Natural killer cell (primary cell): ENCODE data around the gene FERMT3. TPM values are rescaled to one million over a fixed set of nuclear protein-coding genes. Genes with fewer than 3 reads are reported as not detected.

Source experiments
- ATAC-seq, 3 donors: fragments of 150-1000 bp in 2 of 3; fragments of 200-7000 bp in 1 of 3; cut with Tn5 transposase; 1 replicate in 1 of 3; 2 replicates in 2 of 3; pipeline ENCODE4 v1.10.0; 2021; ENCODE audit warnings: mild to moderate bottlenecking in 2 of 3, moderate library complexity in 2 of 3
- DNase-seq, 2 donors: peaks; one replicate each; pipeline versions ENCODE4 v3.0.0 to v3.0.0-alpha.2; 2013 to 2021; ENCODE audit warnings: mixed read lengths in 1 of 2
- H3K27ac ChIP-seq: one replicate; pipeline ENCODE4 v1.5.1; 2013; ENCODE audit warnings: mild to moderate bottlenecking, low read length
- H3K27me3 ChIP-seq: one replicate; pipeline ENCODE4 v1.6.1; 2013; ENCODE audit warnings: low read length; ENCODE audit not compliant: control insufficient read depth, insufficient read depth
- H3K36me3 ChIP-seq: one replicate; pipeline ENCODE4 v1.6.1; 2013; ENCODE audit warnings: low read length; ENCODE audit not compliant: control insufficient read depth, insufficient read depth
- H3K4me1 ChIP-seq: one replicate; pipeline ENCODE4 v1.6.1; 2013; ENCODE audit warnings: low read length; ENCODE audit not compliant: control insufficient read depth, insufficient read depth
- H3K4me3 ChIP-seq: one replicate; pipeline ENCODE4 v1.5.1; 2013; ENCODE audit warnings: low read length
- H3K9me3 ChIP-seq: one replicate; pipeline ENCODE4 v1.6.1; 2013; ENCODE audit warnings: low read length; ENCODE audit not compliant: control insufficient read depth, insufficient read depth
- H3K27ac Mint-ChIP-seq, 2 donors: one replicate each; pipeline ENCODE4 v1.8.0; 2022; ENCODE audit warnings: mild to moderate bottlenecking in 2 of 2, mixed read lengths in 2 of 2, moderate library complexity in 1 of 2
- H3K27me3 Mint-ChIP-seq, 2 donors: one replicate each; pipeline ENCODE4 v1.8.0; 2022; ENCODE audit warnings: low read depth in 2 of 2, mixed read lengths in 2 of 2
- H3K36me3 Mint-ChIP-seq: one replicate; pipeline ENCODE4 v1.8.0; 2022; ENCODE audit warnings: mixed read lengths
- H3K4me1 Mint-ChIP-seq, 2 donors: one replicate each; pipeline ENCODE4 v1.8.0; 2022; ENCODE audit warnings: mixed read lengths in 2 of 2
- H3K4me3 Mint-ChIP-seq: one replicate; pipeline ENCODE4 v1.8.0; 2022; ENCODE audit warnings: mild to moderate bottlenecking, moderate library complexity, mixed read lengths
- H3K9me3 Mint-ChIP-seq, 2 donors: one replicate each; pipeline ENCODE4 v1.8.0; 2022; ENCODE audit warnings: mixed read lengths in 2 of 2
- CTCF ChIP-seq: fragments of 200-600 bp; IDR thresholded peaks from one replicate; pipeline ENCODE4 v1.8.0; 2022; ENCODE audit warnings: antibody characterized with exemption
- WGBS: methylation state at CpG from one replicate; pipeline ENCODE4 v1.1.7; 2013; ENCODE audit warnings: missing lambda C conversion rate; ENCODE audit not compliant: insufficient coverage; 5-methylcytosine and 5-hydroxymethylcytosine counted together
- intact Hi-C: fragments of 100-400 bp; cut with micrococcal nuclease; formaldehyde crosslinking; loops from one replicate; pipeline ENCODE4 v1.14.2; 2022
- total RNA-seq, 4 donors: library from RNA; stranded (reverse); fragments of 120-200 nt in 1 of 4; gene quantifications; one replicate each; pipeline versions ENCODE4 v1.2.3 to v1.2.4, GENCODE V29; 2013 to 2022

Gene FERMT3
- total RNA-seq, 3 donors from 2014 or later (not counting 1 experiment from before 2014, with no cell fraction given): 194 to 202 (median 196) TPM

GRCh38 chr11:64246871-64247728 is 40.6 kb downstream of the FERMT3 start, which contains the start of gene PPP1R14B:
Gene PPP1R14B (minus strand): TSS chr11:64246943. CDS start chr11:64246673, 270 bp downstream.
- peaks cover 14 to 49% of the 10 kb centered on the region in 2 donors for H3K4me1 Mint-ChIP-seq
- 2% methylated on average over 59 of the region's 74 CpGs for WGBS
- peak within 1 kb of the TSS; percentile 85 for H3K4me3 Mint-ChIP-seq
- H3K27me3 Mint-ChIP-seq: no peaks in the 10 kb centered on the region
- no peaks in the 10 kb centered on the region for H3K27me3 ChIP-seq
- peak within 1 kb of the TSS; percentile 69 to 81 for H3K27ac Mint-ChIP-seq
- H3K9me3 ChIP-seq: no peaks in the 10 kb centered on the region
- ATAC-seq (peak; percentile 55 to 76 (median 65)), DNase-seq (peak; percentile 69 to 82)
- H3K9me3 Mint-ChIP-seq: no peaks in the 10 kb centered on the region
- intact Hi-C loops: no loop called here
- peak within 1 kb of the TSS; percentile 81 for H3K4me3 ChIP-seq
- peaks cover 62% of the 10 kb centered on the region for H3K4me1 ChIP-seq
- TF ChIP-seq CTCF: no peak
- no peaks in the 10 kb centered on the region for H3K36me3 Mint-ChIP-seq
- H3K27ac ChIP-seq: peak within 1 kb of the TSS; percentile 49
- peaks cover 10% of the 10 kb centered on the region for H3K36me3 ChIP-seq

- peak overlapping the region in 1 of 2 donors; percentile 54 for H3K27ac Mint-ChIP-seq
- WGBS: 66% methylated on average over 31 of the region's 31 CpGs
- DNase-seq: no peak
Observed at GRCh38 chr11:64247729-64248531, 41.4 kb downstream of the FERMT3 start.

GRCh38 chr11:64248578-64248977 is 42.1 kb downstream of the FERMT3 start:
- Histone ChIP-seq H3K36me3 (peaks cover 6% of the 10 kb centered on the region), H3K9me3 (no peaks in the 10 kb centered on the region), H3K27ac (no peak overlapping the region), H3K4me3 (no peak overlapping the region), H3K27me3 (no peaks in the 10 kb centered on the region), H3K4me1 (peaks cover 58% of the 10 kb centered on the region)
- Mint-ChIP-seq H3K9me3 (no peaks in the 10 kb centered on the region), H3K27ac (no peak overlapping the region), H3K4me3 (peak overlapping the region; percentile 85), H3K27me3 (no peaks in the 10 kb centered on the region), H3K36me3 (no peaks in the 10 kb centered on the region), H3K4me1 (peaks cover 14 to 44% of the 10 kb centered on the region in 2 donors)
- no peak for DNase-seq
- no peak for ATAC-seq
- intact Hi-C loops: no loop called here
- no peak for TF ChIP-seq CTCF
- WGBS: 96% methylated on average over 7 of the region's 7 CpGs

More at GRCh38 chr11:64247729-64248531, 41.4 kb downstream of the FERMT3 start:
- Histone ChIP-seq H3K4me1 (peaks cover 62% of the 10 kb centered on the region), H3K27me3 (no peaks in the 10 kb centered on the region), H3K27ac (no peak overlapping the region), H3K4me3 (peak overlapping the region; percentile 81), H3K9me3 (no peaks in the 10 kb centered on the region), H3K36me3 (peaks cover 10% of the 10 kb centered on the region)
- no peak for ATAC-seq
- intact Hi-C loops: no loop called here
- no peaks in the 10 kb centered on the region for H3K36me3 Mint-ChIP-seq
- TF ChIP-seq CTCF: no peak
- no peaks in the 10 kb centered on the region for H3K9me3 Mint-ChIP-seq
- H3K4me3 Mint-ChIP-seq: peak overlapping the region; percentile 85
- H3K4me1 Mint-ChIP-seq: peaks cover 14 to 50% of the 10 kb centered on the region in 2 donors
- no peaks in the 10 kb centered on the region for H3K27me3 Mint-ChIP-seq
